ENCODE data around the gene FARS2.

FARS2 gene

DNA sequence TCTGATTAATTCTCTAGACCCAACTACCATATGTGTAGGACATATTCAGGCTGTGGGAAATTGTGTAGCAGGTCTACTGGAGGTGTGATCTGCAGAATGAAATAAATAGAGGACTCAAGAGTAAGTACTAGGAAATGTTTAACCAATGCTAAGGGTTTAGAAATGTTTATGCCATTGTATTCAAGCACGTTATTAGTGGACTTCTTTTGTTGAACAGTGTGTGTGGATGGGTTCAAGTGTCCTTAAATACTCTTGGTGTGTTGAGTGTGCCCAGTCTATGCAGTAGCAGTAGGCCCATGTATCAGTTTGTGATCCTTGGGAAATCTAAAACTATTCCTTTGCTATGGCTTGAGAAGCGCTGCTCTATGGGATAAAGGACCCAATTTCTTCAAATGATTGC lies 112.1 kb downstream of the FARS2 start:
- TF ChIP-seq CTCF (IDR thresholded peaks at IDR 0.05; ENCODE audit: insufficient read depth, low read length, poor library complexity, severe bottlenecking): no peak
- Histone ChIP-seq H3K4me3 (replicated peaks; ENCODE audit: low read depth, low read length) (no peak overlapping the region), H3K36me3 (ENCODE audit: control insufficient read depth, insufficient read depth, low read length) (peaks cover 2% of the 10 kb centered on the region), H3K27me3 (replicated peaks; ENCODE audit: control insufficient read depth, insufficient read depth, low read length) (no peaks in the 10 kb centered on the region)
- no peak for DNase-seq (ENCODE audit: extremely low read depth, insufficient read length)

GRCh38 chr6:5378331-5378730 lies 117.0 kb downstream of the FARS2 start:
- H3K4me3 ChIP-seq (replicated peaks; ENCODE audit: low read depth, low read length): no peak overlapping the region
- no peak for DNase-seq (ENCODE audit: extremely low read depth, insufficient read length)

DNA sequence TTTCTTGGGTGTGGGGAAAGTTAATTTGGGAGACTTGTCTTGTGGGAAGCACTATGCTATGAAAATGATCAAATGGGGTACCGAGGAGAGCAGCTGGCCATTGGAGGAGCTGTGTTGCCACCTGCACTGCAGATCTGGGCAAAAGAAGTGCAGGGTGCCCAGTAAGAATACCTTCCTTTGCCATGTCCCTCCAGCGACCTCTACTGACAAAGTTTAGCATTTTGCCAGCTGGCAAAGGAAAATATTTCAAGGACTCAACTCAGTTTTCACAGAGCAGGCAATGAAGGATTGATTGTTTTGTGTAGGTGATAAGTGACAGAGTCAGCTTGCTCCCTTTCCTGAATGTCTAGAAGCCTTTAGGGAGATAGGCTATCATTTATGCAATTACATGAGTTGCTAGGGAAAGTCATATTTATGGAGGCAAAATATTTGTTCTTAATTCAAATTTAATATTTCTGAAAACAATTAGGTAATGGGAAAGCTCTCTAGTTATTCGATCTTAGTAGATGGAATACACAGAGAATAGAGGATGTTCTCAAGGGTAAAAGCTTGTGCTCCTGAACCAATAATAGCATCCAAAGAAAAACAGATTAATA lies 118.4 kb downstream of the FARS2 start:
- peak; percentile 77 for TF ChIP-seq CTCF (IDR thresholded peaks at IDR 0.05; ENCODE audit: insufficient read depth, low read length, poor library complexity, severe bottlenecking)
- Histone ChIP-seq H3K4me3 (replicated peaks; ENCODE audit: low read depth, low read length) (no peak overlapping the region), H3K36me3 (ENCODE audit: control insufficient read depth, insufficient read depth, low read length) (no peaks in the 10 kb centered on the region; the same call in 1 of the 2 replicates), H3K27me3 (replicated peaks; ENCODE audit: control insufficient read depth, insufficient read depth, low read length) (no peaks in the 10 kb centered on the region)
- DNase-seq (ENCODE audit: extremely low read depth, insufficient read length): peak; percentile 8

More at GRCh38 chr6:5378331-5378730, 117.0 kb downstream of the FARS2 start:
- Histone ChIP-seq H3K36me3 (ENCODE audit: control insufficient read depth, insufficient read depth, low read length) (no peaks in the 10 kb centered on the region; the same call in 1 of the 2 replicates), H3K27me3 (replicated peaks; ENCODE audit: control insufficient read depth, insufficient read depth, low read length) (no peaks in the 10 kb centered on the region)
- TF ChIP-seq CTCF (IDR thresholded peaks at IDR 0.05; ENCODE audit: insufficient read depth, low read length, poor library complexity, severe bottlenecking): no peak

- no peak overlapping the region for H3K4me3 ChIP-seq (replicated peaks; ENCODE audit: low read depth, low read length)
- H3K27me3 ChIP-seq (replicated peaks; ENCODE audit: control insufficient read depth, insufficient read depth, low read length): no peaks in the 10 kb centered on the region
- TF ChIP-seq CTCF (IDR thresholded peaks at IDR 0.05; ENCODE audit: insufficient read depth, low read length, poor library complexity, severe bottlenecking): no peak
- no peaks in the 10 kb centered on the region for H3K36me3 ChIP-seq (ENCODE audit: control insufficient read depth, insufficient read depth, low read length)
- DNase-seq (ENCODE audit: extremely low read depth, insufficient read length): no peak
These were observed 122.5 kb downstream of the FARS2 start for GRCh38 chr6:5383856-5384255.

DNA sequence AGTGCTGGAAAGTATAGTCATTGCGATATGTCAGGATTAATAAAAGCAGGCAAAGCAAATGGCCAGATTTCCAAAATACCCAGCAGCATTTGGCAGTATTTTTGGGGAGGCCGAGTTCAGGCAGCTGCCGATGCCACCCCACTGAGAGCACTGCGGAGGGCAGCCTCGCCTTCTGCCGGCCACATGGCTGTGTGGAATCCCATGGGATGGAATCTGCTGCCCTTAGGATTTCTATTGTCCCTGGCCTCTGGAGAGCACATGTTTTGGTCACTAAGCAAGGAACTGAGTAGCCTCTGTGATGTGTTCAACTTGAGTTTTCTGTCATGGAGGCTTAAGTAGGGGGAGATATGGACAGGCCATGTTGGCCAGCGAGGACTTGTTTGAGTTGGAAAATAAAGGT lies 123.0 kb downstream of the FARS2 start:
- Histone ChIP-seq H3K27me3 (replicated peaks; ENCODE audit: control insufficient read depth, insufficient read depth, low read length) (no peaks in the 10 kb centered on the region), H3K36me3 (ENCODE audit: control insufficient read depth, insufficient read depth, low read length) (no peaks in the 10 kb centered on the region), H3K4me3 (replicated peaks; ENCODE audit: low read depth, low read length) (no peak overlapping the region)
- no peak for TF ChIP-seq CTCF (IDR thresholded peaks at IDR 0.05; ENCODE audit: insufficient read depth, low read length, poor library complexity, severe bottlenecking)
- DNase-seq (ENCODE audit: extremely low read depth, insufficient read length): no peak

GRCh38 chr6:5388326-5388725 lies 127.0 kb downstream of the FARS2 start:
- Histone ChIP-seq H3K36me3 (ENCODE audit: control insufficient read depth, insufficient read depth, low read length) (no peaks in the 10 kb centered on the region), H3K27me3 (replicated peaks; ENCODE audit: control insufficient read depth, insufficient read depth, low read length) (no peaks in the 10 kb centered on the region), H3K4me3 (replicated peaks; ENCODE audit: low read depth, low read length) (no peak overlapping the region)
- TF ChIP-seq CTCF (IDR thresholded peaks at IDR 0.05; ENCODE audit: insufficient read depth, low read length, poor library complexity, severe bottlenecking): no peak
- DNase-seq (ENCODE audit: extremely low read depth, insufficient read length): no peak
